Fibroblast of skin of scalp (primary cell): Measurements from ENCODE around the gene TRIM44.
A peak's percentile ranks its signal among the peaks of the same experiment; 100 is the strongest.
"Not testable (repeated sequence)": the region's sequence is repeated elsewhere in the genome, so short reads cannot be mapped to it uniquely, and the experiment has no call there.

ENCODE experiments used
- DNase-seq: peaks from one replicate; pipeline ENCODE4 v3.0.0-alpha.2; 2013

Gene TRIM44

DNA sequence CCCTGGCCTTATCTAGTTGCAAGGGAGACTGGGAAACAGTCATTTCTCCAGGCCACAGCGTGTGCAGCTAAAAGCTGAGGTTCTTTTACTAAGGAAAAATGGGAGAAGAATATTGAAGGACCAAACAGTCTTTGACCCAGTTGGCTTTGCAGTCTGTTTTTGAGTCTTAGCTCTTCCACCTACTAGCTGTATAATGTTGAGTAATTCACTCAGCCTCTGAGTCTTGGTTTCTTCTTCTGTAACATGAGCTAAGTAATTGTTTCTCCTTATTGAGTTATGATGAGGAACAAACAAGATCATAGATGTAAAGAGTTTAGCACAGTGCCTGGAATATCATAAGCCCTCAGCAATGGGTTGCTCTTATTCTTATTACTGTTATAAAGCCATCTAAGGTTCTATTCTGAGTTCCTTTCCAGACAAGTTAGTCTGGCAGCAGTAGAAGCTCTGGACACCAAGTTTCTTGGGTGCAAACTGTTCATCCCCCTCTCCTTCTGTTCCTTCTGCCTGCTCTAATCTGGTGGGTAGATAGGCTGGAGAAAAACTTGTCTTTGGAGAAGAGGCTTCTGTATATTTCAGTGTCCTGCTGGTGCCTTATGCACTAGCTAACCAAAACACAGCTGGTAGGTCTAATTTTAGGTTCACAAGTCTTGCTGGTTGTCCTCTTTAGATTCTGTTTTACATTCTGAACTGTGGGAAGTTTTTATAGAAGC lies 13.5 kb downstream of the TRIM44 start:
- no peak for DNase-seq

DNA sequence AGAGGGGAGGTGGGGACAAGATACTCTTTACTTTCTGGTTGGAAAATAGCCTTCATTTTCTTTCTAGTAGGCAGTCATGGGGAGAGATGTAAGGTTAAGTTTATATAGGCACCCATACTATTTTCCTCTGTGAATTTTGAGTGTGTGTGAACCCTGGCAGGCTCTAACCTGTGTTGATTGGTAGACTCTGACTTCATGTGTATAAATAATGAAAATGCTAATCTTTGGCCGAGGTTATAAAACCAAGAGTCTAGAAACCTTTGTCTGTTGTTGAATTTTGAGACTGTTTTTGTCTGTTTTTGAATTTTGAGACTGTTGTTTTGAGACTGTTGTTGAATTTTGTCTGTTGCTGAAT lies 14.0 kb downstream of the TRIM44 start:
- no peak for DNase-seq

DNA sequence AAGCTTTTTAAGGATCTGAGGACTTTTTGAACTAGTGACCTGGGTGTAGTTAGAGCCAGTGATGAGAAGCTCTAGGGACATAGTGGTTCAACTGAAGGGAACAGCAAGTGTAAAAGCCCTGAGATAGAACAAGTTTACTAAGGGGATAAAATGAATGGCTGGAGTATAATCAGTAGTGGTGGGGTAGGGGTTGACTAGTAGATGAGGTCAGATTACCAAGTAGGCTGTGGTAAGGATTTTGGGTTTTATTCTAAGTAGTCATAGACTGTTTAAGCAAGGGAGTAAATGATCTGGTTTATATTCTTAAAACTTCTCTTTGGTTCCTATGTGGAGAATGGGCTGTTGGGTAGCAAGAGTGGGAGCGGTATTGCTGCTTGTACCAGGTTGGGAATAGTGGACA lies 15.3 kb downstream of the TRIM44 start:
- DNase-seq: no peak

DNA sequence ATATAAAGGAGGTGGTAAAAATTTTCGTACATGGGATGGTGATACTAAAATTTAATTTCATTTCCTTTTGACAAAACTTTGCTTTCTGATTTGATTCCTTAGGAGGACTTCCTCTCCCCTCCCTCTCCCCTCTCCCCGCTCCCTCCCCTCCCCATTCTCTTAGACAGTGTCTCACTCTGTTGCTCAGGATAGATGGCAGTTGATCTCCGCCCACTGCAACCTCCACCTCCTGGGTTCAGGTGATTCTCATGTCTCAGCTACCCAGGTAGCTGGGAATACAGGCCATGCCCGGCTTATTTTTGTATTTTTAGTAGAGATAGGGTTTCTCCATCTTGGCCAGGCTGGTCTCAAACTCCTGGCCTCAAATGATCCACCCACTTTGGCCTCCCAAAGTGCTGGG lies 15.9 kb downstream of the TRIM44 start:
- no peak for DNase-seq

DNA sequence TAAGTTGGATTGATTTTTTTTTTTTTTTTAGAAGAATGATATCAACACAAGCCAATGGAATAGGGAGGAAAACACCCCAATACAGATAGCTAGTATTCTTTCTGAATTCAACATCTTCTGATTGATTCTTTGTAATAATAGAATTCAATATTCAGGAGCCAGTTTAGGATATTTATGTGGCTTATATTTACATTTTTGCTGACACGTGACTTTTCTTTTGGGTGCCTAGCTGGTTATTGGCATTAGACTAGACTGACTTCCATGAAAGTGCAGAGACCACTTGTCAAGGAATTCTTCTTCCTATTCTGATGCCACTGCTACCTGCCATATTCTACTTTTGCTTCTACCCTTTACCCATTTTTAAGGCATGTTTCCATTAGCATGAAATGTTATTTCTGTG lies 16.4 kb downstream of the TRIM44 start:
- no peak for DNase-seq

DNA sequence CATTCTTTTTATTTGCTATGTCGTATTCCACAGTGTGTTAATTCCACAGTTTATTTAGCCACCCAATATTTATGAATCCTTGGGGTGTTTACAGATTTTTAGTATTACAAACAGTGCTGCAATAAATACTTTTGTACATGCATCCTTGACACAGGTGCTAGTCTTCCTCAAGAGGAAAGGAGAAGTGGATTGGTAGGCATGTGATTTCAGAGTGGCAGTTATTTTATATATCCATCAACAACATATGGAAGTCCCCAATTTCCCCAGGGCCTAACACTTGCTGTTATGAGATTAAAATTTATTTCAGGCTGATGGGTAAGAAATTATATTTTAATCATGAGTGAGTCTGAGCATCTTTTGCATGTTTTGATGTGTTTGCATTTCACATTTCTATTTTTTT lies 17.9 kb downstream of the TRIM44 start:
- DNase-seq: no peak

DNA sequence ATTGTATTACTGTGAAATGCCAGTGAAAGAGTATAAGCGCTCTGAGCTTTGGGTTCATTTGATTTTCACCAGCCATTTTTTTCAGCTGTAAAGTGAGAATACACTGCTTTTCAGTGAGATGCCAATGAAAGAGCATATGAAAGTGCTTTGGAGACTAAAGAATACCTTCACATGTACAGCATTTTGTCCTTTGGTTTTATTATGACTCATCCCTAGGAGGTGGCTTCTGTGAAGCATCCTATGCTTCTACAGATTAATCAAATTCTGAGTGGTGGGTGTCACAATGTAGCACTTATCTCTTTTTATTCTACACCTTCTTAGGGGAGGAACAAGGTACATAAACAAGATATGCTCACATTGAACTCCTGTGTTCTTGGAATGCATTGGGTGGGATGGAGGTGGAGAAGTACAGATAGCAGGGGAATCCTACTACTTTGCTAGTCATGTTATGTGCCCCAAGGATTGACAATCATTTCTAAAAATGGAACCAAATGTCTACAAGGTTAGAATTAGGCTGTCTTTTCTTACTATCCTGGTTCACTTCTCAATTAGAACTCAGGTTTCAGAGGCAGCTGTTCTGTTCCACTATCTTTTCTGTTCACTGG lies 18.7 kb downstream of the TRIM44 start:
- no peak for DNase-seq

DNA sequence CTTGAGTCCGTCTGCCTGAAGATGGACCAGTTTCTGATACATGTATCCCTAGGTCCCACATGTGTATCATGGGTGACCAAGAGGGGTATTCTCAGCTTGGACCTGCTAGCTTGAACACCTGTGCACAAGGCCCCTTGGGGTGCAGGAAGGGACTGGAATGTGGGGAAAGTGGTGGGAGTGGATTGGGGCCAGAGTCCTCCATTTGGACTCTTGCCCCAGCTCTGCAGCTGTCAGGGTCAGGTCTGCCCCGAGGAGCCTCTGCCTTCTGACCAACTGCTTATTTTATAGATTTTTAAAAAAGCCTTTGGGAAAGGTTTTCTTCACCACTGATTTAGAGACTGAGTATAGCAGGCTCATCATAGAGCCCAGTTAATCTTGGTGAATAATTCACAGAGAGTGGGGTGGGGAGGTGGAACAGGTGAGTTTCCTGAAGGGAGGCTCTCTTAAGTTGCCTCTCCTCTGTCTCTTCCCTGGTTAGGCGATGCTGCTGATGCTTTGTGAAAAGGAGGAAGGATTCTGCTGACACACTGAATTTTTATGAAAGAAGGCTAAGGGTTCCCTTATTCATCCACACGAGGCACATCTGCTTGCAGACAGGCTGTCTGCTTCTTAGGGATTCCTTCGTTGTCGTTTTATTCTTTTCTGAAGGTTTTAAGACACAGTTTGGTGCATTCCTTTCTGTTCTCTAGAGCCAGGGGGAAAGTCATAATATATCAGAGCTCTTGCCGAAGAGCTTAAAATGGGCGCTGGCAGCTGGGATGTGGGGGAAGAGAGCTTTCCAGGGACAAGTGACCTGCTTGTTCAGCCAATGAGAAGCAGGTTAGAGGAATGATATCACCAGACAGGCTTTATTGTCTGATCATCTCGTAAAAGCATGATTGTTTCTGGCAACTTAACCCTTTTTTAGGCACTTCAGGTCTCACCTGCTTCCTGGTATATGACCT lies 19.9 kb downstream of the TRIM44 start:
- DNase-seq: no peak

DNA sequence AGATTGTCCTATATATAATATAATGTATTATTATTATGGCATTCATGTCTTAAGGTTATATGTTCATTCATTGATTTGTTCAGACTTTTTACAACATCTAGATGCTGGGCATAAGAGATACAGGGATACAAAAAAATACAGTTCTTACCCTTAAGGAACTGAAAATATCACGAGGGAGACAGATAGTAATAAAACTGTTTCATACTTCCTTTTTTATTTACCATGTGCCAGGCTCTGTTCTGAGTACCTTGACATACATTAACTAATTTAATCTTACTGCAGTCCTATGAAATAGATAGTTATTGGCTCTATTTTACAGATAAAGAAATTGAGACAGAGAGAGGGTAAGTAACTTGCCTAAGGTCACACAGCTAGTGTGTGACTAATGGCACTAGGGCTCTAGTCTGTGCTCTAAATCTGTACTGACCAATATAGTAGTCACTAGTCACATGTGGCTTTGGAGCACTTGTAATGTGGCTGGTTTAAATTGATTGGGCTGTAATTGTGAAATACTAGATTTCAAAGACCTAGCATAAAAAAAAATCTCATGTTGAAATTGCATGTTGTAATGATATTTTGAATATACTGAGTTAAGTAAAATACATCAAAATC lies 21.3 kb downstream of the TRIM44 start:
- DNase-seq: no peak

DNA sequence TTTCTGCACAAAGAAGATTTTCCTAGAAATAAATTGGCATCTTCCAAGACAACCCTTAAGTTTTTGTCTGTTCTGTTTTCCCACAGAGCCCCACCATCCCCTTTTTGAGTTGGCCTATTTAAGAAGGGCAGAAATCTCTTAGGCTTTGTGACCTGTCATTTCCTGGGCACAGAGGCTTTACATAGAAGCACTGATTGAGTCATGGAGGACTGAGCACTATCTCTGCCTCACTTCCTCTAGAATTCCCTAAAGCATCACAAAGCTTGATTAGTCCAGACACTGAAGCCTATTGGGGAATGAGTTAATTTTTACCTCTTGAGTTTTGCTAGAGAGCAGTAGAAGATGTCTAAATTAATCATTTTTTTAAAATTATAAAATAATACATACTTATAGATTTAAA lies 25.4 kb downstream of the TRIM44 start:
- peak; percentile 19 for DNase-seq

DNA sequence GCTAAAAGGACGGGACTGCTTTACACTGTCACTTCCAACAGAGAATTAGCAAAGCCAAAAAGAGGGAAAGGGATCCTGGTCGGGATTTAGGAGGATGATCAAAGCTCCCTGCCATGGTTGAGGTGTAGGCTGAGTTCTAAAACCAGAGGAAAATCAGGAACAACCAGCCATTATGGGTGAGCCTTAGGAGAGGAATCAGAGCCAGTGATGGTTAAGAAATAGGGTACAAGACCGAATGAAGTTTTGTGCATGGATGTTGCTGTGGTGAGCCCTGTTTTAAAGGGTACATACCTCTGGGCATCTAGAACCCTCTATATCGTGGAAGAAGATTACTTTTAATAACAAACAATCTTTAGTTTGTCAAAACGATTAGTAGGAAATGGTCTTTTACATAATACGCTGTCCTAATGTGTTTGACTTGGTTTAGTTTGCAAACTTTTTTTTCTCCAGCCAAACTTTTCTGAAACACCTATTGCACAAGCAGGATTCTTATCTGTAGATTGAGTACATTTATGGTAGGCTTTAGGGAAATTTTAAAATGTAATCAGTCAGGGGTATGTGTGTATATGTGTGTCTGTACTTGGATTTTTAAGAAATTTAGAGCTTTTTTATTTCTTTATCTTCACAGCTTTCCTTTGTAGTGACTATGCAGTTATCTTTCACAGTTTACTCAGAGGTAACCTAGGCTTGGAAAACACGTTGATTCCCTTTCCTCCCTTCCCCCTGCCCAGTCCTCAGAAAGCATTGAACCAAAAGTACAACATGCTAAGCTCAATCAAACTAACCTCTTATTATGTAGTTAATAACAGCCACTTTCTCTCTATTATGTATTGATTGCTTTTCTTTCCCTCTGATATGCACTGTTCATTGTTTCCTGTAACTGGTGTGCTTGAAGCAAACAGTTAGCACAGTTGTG lies 26.8 kb downstream of the TRIM44 start:
- DNase-seq: no peak

DNA sequence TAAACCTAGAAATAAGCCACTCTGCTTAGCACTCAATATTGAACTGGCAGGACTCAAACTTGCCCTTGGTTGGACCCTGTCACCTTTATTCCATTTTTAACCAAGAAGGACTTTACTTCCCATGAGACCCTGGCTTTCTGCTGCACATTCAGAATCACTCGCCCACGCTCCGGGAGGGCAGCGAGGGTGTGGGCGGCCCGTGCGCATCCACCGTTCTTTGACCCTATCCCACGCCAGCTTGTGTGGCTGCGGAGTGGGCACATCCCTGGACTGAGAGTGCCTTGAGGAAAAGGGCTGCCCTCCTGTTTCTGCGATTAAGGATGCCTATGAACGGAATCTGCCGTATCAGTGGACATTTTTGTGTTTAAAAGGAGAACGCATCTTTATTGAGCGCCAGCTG lies 39.6 kb downstream of the TRIM44 start:
- no peak for DNase-seq

DNA sequence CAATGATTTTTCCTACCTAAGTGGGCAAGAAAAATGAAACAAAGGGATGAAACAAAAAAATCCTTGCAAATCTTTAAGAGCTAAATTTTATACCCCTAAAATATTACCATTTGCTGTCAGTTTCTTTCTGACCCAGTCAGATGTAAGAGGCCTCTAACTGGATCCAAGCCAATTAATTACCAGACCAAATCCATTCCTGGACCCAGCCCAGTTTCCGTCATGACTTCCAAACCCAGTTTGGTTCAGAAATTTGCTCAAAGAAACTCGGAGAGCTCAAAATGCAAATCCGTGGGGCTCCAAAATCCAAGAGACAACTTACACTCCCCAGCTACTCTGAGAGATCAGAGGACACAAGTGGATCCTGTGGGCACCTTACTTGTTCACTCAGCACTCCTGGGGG lies 46.8 kb downstream of the TRIM44 start:
- DNase-seq: no peak

DNA sequence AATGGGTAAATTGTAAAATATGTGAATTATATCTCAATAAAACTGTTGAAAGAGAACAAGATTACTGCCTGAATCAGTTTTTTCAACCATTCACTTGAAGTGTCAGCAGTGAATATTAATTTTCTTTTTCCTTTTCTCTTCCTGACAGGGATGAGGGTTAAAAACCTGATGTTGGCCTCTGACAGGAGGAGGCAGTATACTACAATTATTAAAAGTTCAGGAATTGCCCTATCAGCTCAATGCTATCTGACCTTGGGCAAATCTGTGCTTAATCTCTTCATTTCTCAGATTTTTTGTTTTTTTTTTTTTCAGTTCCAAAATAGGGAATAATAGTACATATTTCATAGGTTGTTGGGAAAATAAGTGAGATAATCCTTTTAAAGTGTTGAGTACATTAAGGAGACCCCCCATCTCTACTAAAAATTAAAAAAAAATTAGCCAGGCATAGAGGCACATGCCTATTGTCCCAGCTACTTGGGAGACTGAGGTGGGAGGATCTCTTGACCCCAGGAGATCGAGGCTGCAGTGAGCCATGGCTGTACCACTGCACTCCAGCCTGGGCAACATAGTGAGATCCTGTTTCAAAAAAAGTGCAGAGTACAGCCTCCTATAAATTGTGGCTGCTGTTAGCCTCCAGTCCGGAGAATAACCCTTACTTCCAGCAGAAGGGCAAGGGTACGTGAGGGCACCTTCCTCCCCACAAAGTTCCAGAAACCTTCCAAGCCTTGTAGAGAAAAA lies 48.8 kb downstream of the TRIM44 start:
- DNase-seq: peak; percentile 10

DNA sequence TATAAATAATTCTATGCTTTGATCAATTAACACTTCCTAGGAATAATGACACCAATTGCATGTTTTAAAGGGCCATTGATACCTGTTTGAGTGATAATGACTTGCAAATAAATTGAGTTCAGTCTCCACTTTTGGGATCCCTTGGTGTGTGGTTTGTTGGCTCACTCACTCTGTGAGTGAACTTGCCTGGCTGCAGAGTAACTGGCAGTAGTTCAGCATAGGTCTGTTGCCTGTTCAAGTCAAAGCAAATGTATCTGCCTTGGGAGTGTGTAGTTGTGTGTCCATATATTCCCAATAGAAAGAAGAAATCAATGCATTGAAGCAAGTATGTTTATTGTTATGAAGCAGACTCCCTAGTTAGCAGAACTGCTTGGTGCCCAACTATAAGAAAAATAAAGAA lies 49.3 kb downstream of the TRIM44 start:
- DNase-seq: no peak

DNA sequence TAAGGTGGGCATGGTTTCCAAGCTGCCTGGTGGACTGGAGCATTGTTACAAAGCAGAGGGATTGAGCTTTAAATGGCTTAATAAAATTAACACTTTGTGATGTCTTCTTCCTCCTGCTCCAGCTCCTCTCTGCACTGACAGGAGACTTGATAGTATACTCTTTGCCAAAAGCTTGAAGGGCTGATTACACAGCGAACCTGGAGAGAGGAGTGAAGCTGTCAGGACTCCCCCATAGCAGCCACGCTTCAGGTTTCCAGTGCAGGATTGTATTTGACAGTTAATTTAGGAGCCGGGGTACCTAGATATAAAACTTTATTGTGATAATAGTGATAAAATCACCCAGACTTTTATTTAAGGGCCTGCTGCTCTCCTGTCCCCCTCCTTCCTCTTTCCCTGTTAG lies 50.0 kb downstream of the TRIM44 start:
- DNase-seq: no peak

DNA sequence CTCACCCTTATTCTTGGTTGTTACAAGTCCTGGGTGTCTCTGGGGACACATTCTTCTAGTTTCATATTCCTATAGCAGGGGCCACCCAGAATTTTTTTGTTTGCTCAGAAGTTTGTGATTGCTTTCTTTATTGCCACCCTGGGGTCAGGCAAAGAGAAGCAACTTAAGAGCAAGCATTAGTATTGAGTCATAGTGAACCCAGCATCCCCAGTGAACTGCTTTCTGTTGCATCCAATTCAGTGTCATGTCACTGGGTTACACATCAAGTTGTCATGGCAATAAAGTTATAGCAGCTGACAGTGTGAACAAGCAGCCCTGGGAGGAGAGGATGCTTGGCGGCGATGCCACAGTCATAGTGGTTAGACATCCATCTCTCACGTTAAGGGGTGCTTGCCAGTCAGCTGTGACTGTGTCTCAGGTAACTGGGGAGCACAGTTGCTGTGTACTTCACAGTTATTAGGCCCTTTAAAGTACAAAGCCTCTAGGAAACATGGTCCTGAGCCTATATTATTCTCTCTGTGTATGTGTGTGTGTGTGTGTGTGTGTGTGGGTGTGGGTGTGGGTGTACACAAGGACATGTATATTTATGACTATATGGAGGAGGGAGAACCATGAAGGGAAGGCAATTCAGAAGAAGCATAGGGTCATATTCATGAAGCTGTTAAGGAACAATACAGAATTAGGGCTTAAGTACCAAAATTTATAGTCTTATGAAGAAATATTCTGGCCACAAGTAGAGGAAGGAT lies 52.5 kb downstream of the TRIM44 start:
- DNase-seq: peak; percentile 72

DNA sequence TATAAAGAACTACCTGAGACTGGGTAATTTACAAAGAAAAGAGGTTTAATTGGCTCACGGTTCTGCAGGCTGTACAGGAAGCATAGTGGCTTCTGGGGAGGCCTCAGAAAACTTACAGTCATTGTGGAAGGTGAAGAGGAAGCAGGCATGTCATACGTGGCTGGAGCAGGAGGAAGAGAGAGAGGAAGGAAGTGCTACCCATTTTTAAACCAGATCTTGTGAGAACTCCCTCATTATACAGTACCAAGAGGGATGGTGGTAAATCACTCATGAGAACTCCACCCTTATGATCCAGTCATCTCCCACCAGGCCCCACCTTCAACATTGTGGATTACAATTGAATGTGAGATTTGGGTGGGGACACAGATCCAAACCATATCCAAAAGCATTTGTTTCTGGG lies 53.1 kb downstream of the TRIM44 start:
- DNase-seq: not testable (repeated sequence)

DNA sequence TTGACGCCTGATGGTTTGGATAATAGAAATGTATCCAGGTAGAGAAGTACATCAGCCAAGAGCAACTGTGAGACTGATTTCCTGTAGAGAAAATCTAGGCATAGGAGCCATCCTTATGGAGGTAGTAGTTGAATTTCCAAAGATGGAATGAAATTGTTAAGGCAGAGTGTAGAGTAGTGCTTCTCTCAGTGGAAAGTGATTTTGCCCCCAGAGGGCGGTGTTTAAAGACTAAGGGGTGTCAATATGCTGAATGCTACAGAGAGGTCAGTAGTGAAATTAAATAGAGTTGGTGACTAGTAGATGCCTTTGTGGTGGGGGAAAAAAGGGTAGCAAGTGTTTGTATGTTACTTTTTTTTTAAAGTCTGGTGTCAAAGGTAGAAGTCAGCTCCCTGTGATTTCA lies 54.5 kb downstream of the TRIM44 start:
- DNase-seq: no peak

DNA sequence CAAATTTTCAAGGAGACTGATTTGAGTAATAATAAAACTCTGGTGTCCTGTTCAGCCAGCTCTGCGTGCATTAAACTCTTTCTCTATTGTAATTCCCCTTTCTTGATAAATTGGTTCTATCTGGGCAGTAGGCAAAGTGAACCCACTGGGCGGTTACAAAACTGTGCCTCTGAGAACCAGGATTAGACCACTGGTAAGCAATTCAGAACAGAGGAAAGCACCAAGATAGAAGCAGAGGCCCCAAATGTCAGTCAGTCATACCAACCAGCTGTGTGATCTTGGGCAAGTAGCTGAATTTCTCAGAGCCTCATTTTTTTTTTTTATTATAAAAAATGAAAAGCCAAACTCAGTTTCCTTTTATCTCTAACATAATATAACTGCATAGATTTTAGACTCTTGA lies 54.9 kb downstream of the TRIM44 start:
- no peak for DNase-seq
